Endothelial cell of hepatic sinusoid (primary cell): Measurements from ENCODE around the gene RICTOR.
"Not testable (repeated sequence)": the region's sequence is repeated elsewhere in the genome, so short reads cannot be mapped to it uniquely, and the experiment has no call there.

Experiments
- in situ Hi-C: cut with HindIII; loops from 2 replicates; pipeline ENCODE4 v1.10.0; 2017; ENCODE audit warnings: low sequenced_read_pairs

Gene RICTOR

DNA sequence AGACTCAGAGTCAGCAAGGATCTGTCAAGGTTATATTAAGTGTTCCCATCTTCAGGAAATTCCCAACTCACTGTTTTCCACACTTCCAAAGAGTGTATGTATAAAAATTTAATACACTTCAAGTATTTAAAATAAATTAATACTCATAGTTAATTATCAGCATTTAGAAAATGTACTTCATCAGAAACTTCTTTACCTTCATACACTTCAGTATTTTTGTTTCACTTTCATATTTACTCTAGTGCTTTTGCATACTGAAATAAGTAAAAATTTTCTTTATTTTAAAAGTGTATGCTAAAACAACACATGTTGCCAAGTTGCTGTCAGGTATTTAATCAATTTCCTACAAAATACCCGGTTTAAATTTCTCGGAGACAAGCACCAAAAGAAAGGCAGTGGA lies 16.5 kb downstream of the RICTOR start:
- in situ Hi-C loops, result no loop called here

DNA sequence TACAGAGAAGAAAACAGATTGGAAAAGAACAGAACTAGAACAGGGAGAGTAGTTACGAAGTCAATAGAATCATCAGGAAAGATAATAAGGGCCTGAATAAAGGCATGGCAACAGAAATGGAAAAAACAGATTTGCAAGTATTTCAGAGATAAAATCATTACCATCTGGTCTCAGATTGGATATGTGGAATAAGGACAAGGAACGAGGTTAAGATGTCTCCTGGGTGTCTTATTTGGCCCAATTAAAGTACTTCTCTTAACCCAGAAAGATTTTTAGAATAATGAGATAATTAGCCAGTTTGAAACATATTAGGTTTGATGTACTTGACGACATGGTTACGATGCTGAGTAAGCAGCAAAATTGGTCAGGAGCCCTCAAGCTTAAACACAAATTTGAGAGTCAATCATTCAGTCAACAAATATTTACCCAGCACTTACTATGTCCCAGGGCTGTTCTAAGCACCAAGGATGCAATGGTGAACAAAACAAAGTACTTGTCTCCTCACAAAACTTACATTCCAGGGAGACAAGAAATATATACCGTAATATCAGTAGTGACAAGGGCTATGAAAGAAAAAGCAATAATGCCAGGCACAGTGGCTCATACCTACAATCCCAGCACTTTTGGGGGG lies 18.3 kb downstream of the RICTOR start:
- in situ Hi-C loops, result no loop called here

DNA sequence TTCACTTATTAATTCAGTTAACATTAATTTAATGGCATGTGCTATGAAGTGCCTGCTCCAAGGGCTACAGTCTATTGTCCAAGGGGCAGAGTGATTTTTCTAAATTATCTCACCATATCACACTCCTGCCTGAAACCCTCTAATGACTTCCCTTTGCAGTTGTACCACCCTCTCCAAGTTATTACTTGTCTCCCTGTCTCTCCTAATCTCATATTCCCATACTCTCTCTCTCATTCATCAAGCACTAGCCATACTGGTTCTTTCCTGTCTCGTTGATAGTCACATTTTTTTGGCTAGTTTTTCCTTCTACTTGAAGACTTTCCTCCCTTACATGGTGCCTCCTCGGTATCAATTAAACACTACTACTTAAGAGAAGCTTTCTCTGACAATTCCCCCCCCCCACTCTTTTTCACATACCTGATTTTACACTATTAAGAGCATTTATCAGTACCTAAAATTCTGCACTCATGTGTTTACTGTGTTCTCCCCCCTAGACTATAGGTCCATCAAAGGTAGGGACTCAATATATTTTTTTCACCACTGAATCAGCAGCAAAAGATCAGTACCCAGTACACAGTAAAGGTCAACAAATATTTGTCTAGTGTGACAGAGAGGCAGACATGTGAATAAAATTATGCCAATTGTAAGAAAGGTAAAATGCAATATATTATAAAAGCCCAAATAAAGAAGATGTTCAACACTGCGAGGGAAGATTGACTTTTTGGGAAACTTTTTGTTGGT lies 19.0 kb downstream of the RICTOR start:
- in situ Hi-C loops, result no loop called here

DNA sequence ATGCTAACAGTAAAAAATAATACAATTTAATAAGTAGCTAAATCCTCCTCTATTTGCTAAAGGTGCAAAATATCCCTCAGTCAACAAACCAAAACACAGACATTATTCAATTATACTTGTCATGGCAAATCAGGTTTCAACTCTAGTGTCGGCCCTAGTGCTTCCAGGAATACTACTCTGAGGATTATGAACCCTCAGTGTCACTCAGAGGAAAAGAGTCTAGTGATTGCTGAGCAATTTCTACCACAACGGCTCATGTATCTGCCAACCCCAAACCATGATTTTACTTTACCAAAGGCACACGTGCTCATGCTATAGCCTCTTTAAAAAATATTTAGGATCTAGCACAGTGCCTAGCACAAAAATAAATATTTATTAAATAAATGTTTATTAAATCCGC lies 21.0 kb downstream of the RICTOR start:
- in situ Hi-C loops, result no loop called here

DNA sequence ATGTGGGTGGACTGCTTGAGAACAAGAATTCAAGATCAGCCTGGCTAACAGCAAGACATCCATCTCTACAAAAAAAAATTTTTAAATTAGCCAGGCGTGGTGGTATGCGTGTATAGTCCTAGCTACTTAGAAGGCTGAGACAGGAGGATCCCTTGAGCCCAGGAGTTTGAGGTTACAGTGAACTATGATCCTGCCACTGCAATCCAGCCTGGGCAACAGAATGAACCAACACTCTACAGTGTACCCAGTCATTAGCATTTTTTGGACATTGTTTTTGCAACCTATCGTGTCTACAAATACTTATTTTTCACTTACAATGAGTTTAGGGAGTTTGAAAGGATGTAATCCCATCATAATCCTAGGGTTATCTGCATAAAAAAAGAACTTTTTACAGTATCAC lies 22.1 kb downstream of the RICTOR start:
- in situ Hi-C loops, result no loop called here

DNA sequence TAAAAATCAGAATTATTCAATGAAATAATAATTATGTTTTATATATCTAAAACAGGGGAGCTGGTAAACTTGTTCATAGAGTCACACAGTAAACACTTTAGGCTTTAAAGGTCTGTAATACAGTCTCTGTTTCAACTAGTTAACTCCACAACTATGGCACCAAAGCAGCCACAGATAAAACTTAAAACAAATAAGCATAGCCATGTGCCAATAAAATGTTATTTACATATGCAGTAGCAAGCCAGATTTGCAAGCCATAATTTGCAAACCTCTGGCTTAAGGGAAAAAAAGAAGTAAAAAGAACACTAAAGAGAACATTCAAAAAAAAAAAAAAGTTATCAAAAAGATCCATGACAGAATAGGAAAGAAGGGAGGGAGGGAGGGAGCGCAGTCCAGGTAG lies 24.9 kb downstream of the RICTOR start:
- in situ Hi-C loops, result no loop called here

DNA sequence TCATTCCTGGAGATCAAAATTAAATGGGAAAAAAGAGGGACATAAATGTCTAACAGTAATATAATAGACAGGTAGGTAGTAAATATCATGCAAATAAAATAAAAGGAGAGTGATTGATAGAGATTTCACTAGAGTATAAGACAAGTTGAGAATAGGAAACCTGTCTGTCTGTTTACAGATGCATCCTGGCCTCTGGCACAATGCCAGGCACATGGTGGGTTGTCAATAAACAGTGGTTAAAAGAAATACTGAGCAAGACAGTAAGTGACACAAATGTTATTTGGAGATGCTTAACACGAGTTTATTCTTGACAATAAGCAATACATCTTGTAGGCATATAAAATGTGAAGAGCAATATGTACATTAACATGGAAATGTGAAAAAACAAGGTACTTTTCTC lies 33.3 kb downstream of the RICTOR start:
- in situ Hi-C loops, result no loop called here

DNA sequence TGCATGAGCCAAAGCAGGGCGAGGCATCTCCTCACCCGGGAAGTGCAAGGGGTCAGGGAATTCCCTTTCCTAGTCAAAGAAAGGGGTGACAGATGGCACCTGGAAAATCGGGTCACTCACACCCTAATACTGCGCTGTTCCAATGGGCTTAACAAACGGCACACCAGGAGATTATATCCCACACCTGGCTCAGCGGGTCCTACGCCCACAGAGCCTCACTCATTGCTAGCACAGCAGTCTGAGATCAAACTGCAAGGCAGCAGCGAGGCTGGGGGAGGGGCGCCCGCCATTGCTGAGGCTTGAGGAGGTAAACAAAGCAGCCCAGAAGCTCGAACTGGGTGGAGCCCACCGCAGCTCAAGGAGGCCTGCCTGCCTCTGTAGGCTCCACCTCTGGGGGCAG lies 39.7 kb downstream of the RICTOR start:
- in situ Hi-C loops, result not testable (repeated sequence)

DNA sequence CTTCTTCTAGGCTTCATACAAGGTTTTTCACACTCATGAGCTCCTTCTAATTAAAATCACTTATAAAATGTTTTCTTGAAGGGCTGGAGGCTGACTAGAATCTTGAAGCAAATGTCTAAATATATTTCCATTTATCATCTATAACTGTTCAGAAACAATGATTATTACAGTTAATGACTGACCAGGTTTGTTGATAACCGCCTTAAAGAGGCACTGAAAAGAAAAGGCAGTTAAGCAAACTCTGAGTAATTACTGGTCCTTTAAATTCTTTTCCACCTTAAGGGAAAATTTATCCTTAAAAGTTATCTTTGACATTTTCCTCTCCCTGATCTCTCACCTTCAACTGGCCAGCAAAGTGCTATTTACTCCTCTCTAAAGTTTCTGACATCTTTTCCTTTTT lies 43.2 kb downstream of the RICTOR start:
- in situ Hi-C loops, result no loop called here

DNA sequence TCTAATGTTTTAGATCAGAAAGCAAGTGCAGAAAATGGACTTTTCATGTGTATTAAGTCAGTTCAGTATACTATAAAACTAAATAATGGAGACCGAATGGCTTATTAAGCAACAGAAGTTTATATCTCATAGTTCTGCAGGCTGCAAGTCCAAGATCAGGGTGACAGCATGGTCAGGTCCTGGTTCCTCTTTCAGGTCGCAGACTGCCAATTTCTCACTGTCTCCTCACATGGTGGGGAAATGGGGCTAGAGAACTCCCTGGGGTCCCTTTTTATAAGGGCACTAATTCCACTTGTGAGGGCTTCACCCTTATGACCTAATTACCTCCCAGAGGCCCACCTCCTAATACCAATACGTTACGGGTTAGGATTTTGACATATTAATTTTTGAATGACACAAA lies 48.7 kb downstream of the RICTOR start:
- in situ Hi-C loops, result no loop called here

DNA sequence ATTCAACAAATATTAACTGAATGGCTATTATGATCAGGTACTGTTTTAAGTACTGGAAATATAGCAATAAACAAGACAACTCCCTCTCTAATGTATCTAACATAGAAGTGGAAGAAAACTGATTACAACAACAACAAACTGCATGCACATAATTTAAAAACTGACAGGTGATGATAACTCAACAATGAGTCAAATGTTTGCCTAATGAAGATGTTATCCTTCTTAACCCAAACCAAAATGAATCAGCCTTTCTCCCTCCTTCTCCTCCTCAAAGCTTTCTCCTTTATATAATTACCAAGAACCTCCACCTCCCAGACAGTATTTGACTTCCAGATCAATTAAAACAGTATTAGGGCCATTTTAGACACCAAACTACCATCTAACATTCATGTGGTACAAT lies 49.3 kb downstream of the RICTOR start:
- in situ Hi-C loops, result no loop called here

DNA sequence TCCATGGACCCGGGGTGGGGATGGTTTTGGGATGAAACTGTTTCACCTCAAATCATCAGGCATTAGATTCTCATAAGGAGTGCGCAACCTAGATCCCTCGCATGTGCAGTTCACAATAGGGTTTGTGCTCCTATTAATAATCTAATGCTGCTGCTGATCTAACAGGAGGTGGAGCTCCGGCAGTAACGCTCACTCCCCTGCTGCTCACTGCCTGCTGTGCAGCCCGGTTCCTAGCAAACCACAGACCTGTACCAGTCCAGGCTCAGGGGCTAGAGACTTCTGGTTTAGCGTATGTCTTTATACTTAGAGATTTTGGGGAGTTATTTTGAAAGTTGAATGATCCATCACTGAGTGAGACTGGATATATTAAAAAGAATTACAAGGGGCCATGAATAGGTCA lies 50.2 kb downstream of the RICTOR start:
- in situ Hi-C loops, result no loop called here

DNA sequence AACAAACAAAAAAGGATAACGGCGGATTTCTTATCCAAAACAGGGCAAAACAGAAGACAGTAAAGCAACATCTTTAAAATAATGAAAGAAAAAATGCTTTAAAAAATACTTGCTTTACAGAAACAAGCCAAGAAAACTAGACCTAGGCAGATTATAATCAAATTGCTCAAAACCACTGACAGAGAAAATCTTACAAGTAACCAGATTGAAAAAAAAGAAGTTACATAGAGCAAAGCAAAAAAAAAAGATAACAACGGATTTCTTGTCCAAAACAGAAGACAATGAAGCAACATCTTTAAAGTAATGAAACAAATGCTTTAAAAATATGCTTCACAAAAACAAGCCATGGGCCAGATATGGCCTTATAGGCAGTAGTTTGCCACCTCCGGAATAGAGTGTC lies 51.1 kb downstream of the RICTOR start:
- in situ Hi-C loops, result no loop called here

DNA sequence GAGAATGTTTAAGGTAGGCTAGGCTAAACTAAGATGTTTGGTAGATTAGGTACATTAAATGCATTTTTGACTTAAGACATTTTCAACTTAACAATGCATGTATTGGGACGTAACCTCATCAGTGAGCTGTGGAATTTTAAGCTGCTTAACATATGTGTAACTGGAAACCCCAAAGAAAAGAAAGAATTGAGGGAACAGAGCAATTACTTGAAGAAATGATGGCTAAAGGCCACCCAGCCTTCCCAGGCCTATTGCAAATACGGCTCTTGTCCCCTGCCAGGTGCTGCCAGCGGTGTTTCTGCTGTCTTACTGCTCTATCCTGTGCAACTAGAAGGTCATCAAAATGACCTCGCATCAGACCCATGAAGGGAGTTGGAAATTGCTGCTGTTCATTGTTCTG lies 52.0 kb downstream of the RICTOR start:
- in situ Hi-C loops, result no loop called here

DNA sequence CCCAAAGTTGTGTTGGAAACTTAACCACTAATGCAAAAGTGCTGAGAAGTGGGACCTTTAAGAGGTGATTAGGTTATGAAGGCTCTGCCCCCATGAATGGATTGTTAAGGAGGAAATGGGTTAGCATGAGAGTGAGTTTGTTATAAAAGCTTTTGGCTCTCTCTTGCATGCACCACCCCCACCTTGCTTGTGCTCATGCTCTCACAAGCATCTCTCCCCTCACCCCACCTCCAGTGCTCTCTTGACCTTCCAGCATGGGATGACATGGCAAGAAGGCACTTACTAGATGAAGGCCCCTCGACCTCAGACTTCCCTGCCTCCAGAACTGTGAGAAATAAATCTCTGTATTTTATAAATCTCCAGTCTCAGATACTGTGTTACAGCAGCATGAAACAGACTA lies 52.8 kb downstream of the RICTOR start:
- in situ Hi-C loops, result no loop called here

DNA sequence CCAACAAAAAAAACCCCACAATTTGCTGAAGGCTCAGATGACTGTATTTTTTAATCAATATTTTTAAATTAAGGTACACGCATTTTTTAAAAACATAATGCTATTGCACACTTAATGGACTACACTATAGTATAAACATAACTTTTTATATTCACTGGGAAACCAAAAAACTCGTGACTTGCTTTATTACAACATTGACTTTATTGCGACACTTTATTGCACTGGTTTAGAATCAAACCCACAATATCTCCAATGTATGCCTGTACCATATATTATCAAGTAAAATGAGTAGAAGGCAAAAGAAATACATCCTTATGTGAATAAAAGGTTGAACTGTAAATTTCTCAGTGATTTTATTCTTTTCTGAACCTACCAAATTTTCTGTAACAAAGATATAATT lies 53.7 kb downstream of the RICTOR start:
- in situ Hi-C loops, result no loop called here

DNA sequence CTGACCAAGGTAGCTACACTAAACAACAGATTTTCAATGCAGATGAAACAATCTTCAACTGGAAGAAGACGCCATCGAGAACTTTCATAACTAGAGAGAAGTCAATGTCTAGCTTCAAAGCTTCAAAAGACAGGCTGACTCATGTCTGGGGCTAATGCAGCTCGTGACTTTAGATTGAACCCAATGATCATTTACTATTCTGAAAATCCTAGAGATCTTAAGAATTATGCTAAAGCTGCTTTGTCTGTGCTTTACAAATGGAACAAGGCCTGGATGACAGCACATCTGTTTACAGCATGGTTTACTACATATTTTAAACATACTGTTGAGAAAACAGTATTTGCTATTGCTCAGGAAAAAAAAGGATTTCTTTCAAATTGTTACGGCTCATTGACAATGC lies 54.9 kb downstream of the RICTOR start:
- in situ Hi-C loops, result no loop called here

DNA sequence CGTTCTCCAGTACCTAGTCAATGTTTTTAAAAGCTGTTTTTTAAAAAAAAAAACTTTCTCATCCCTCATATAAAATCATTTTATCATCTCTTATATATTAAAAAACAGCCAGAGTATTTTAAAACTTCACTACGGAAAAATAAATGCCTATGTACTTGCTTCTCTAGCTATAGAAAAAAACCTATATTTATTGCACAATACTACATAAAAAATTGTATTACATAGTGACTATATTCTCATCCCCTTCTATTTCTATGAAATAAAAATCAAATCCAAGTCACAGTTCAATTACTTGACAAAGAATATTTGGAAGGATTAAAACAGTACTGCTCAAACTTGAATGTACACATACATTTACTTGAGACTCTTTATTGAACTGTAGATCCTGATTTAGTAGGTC lies 56.7 kb downstream of the RICTOR start:
- in situ Hi-C loops, result no loop called here

DNA sequence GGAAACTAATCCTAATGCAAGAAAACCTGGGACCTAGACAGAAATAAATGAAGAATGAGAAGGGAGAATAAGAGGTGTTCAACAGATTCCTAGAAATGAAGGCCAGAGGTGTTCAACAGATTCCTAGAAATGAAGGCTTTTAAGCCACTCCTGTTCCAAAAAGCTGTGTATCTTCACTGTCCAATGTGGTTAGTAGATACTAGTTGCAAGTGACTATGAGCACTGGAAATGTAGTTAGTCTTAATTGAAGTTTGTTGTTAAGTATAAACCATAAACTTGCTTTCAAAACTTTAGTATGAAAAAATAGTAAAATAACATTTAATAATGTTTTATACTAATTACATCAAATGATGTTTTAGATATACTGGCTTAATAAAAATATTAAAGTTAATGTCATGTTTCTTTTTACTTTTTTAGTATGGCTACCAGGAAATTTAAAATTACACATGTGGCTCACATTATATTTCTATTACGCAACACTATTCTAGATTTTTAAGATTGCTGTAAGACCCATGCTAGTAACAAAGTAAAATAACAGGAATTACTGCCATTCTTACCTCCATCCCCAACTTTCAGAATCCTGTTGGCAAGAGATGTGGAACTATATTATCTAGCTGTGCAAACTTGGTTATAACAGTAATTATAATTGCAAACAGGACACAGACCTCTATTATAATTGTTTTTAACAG lies 57.5 kb downstream of the RICTOR start:
- in situ Hi-C loops, result no loop called here

DNA sequence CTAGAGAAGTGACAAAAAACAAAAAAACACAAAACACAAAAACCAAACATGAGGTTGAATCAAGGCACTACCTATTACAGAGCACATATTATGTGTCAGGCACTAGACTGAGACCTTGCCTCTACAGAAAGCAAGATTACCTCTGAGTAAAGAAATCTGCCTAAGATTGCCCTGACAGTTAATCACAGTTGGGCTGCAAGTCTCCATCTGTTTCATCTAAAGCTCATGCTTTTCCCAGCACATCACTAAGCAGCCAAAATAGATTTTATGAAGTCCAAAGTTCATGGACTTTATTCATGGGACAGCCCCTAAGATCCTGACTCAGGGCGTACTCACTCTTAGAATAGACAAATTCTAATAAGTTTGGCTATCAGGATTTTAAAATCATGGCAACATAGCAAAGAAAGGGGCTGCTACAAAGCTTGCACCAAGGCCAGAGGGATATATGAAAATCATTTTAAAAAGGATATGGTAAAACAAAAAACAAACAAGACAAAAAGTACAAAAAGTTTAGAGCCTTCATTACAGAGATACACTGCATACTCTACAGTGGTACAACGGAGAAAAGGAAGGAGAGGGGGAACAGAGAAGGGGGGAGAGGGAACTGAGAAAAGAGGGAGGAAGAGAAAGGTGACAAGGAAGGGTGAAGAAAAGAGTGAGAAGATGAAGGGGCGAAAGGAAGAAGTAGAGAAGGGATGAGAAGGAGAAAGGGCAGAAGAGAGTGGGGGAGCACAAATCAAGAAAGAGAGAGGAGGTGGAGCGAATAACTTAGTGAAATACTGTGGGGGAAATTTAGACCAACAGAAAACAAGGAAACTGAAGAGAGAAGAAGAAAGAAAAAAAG lies 58.2 kb downstream of the RICTOR start:
- in situ Hi-C loops, result no loop called here

DNA sequence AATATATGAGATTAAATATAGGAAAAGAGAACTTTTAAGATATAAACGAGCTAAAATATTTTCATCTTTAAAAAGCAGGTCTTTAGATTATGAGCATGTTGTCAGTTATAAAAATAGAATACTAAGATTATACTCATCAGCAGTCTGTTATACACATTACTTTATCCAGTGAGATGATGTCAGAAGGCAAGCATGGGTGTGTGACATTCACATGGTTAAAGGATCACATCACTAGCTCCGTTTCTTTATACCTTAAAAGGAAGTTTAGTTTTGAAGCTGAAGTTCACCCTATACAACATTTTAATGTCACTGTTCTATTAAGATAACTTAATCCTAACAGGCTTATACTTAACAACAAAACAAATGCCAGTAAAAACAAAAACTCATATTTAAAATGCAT lies 59.6 kb downstream of the RICTOR start:
- in situ Hi-C loops, result no loop called here
